Activated CD4-positive, alpha-beta T cell treated with anti-CD3 and anti-CD28 coated beads, Interleukin-2, amount 10 ng/mL, durations not matched to agents 24 days and 14 days (primary cell): ENCODE results near the gene KLF6. TPM values are rescaled to one million over a fixed set of nuclear protein-coding genes. Genes with fewer than 3 reads are reported as not detected.

Experiments
- DNase-seq: peaks from one replicate; pipeline ENCODE4 v3.0.0; 2022
- H3K27ac Mint-ChIP-seq: one replicate; pipeline ENCODE4 v1.8.0; 2022; ENCODE audit warnings: mild to moderate bottlenecking, mixed read lengths
- H3K27me3 Mint-ChIP-seq: one replicate; pipeline ENCODE4 v1.8.0; 2022; ENCODE audit warnings: mixed read lengths
- H3K36me3 Mint-ChIP-seq: one replicate; pipeline ENCODE4 v1.8.0; 2022; ENCODE audit warnings: low read depth, mild to moderate bottlenecking, mixed read lengths
- H3K4me1 Mint-ChIP-seq: one replicate; pipeline ENCODE4 v1.8.0; 2021; ENCODE audit warnings: mixed read lengths
- H3K4me3 Mint-ChIP-seq: one replicate; pipeline ENCODE4 v1.8.0; 2022; ENCODE audit warnings: mild to moderate bottlenecking, moderate library complexity, mixed read lengths
- H3K9me3 Mint-ChIP-seq: one replicate; pipeline ENCODE4 v1.8.0; 2021; ENCODE audit warnings: mixed read lengths
- intact Hi-C: fragments of 100-400 bp; cut with micrococcal nuclease; formaldehyde crosslinking; loops from one replicate; pipeline ENCODE4 v1.15.1; 2023
- total RNA-seq: library from RNA; stranded (reverse); gene quantifications from 2 replicates; pipeline ENCODE4 v1.2.3, GENCODE V29; 2022

KLF6 gene
- total RNA-seq, 1 donor from 2014 or later, result 116 TPM

DNA sequence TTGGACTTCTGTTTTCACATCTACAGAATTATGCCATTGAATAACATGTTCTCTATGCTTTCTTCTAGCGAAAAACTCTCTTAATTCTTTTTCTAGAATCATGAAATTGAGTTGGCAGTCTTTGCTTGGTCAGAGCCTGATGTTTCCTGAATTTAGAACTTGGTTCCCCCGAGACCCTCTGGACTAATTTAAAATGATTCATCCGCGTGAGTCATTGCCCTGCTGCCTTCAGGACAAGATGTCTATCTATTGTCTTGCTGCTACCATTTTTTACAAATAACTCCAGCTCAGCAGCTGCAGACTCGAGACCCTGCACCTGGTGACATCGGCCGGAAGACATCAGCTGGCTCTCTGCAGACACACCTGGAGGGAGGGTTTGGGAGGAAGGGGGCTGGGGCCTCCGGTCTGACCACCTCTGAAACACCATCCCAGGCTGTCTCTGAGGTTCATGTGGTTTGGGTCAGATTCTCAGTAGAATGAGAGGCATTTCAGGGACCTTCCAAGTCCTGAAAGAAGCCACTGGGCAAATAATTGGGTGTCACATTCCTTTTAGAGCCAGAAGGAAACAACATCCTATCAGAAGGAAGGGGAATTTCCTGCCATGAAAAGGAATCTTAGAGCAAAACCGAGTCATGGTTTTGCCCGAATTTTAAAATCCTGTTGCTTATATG is 20.9 kb upstream of the KLF6 start:
- H3K27me3 Mint-ChIP-seq, result no peaks in the 10 kb centered on the region
- H3K9me3 Mint-ChIP-seq, result no peaks in the 10 kb centered on the region
- peak; percentile 87 for DNase-seq
- peak overlapping the region; percentile 48 for H3K4me3 Mint-ChIP-seq
- peaks cover 64% of the 10 kb centered on the region for H3K4me1 Mint-ChIP-seq
- H3K36me3 Mint-ChIP-seq, result no peaks in the 10 kb centered on the region
- intact Hi-C loops, result loop anchor here (1.0 to 10.0 kb wide), 7 partner anchors 9 to 846 kb away; no protein-coding TSS in a partner anchor
- no peak overlapping the region for H3K27ac Mint-ChIP-seq

DNA sequence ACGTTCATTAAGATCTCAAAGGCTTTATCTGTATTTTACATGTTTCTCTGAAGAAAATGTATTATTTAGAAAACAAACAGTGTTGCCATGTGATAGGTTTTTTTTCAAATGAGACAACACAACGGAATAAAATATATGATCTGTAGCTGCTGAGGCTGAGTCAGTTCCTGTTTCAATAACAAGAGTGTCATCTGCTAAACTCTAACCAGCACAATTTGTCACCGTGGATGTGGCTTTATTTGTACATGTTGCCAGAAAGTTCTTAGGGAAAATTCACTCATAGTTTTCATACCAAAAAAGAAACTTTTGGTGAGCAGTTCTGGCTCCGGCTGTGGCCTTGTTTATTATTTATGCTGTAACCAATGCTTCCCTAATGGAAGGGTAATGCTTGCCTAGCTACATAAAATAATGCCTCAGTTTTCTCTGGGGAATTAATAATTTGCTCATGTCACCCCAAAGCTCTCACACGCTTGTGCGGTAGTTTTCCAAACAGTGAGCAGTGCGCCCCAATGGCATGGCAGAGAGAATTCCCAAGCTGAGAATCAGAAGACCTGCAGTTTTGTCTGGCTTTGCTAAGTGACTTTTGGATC is 20.3 kb upstream of the KLF6 start:
- intact Hi-C loops, result loop anchor here (1.0 to 10.0 kb wide), 7 partner anchors 8 to 847 kb away; no protein-coding TSS in a partner anchor
- peak; percentile 92 for DNase-seq
- Mint-ChIP-seq H3K27ac (no peak overlapping the region), H3K9me3 (no peaks in the 10 kb centered on the region), H3K4me1 (peaks cover 66% of the 10 kb centered on the region), H3K4me3 (peak overlapping the region; percentile 48), H3K36me3 (no peaks in the 10 kb centered on the region), H3K27me3 (no peaks in the 10 kb centered on the region)

DNA sequence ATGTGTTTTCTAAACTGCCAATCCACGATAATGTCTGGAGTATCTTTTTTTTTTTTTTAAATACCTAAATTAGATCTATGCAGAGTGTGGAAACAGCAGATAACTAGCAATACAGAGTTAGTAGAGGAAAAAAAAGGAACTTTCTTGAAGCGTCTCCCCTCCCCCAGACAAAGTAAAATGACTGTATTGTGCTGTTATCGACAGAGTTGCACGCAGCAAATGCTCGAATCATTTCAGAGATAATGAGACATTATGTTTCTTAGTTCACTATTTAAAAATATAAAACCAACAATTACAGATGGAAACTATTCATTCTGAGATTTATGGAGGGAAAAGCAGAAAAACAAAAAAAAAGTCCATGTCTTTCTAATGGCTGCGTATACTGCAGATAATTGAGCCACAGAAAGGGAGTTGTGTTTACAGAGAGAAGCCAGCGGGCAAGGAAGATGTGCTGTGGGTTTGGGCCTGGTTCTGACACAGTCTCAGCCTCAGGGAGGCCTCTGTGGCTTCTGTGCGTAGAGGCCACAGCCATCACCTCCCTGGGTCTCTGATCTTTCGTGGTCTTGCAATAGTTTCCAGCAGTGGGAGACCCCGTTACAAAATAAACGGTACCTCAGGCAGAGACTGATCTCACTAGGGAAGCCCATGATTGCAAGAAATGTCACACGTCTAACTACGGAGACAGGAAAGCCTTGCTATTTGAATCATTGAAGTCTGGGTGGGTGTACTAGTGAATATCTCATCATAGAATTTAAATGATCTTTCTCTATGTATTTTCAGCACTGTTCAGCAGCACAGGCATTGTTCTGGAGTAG is 19.1 kb upstream of the KLF6 start:
- Mint-ChIP-seq H3K4me3 (peak overlapping the region; percentile 77), H3K9me3 (peaks cover 9% of the 10 kb centered on the region), H3K27me3 (no peaks in the 10 kb centered on the region), H3K4me1 (peaks cover 68% of the 10 kb centered on the region), H3K36me3 (no peaks in the 10 kb centered on the region), H3K27ac (no peak overlapping the region)
- peak; percentile 90 for DNase-seq
- intact Hi-C loops, result loop anchor here (1.0 to 10.0 kb wide), 7 partner anchors 19 to 541 kb away; partner anchors contain the start of gene KLF6

DNA sequence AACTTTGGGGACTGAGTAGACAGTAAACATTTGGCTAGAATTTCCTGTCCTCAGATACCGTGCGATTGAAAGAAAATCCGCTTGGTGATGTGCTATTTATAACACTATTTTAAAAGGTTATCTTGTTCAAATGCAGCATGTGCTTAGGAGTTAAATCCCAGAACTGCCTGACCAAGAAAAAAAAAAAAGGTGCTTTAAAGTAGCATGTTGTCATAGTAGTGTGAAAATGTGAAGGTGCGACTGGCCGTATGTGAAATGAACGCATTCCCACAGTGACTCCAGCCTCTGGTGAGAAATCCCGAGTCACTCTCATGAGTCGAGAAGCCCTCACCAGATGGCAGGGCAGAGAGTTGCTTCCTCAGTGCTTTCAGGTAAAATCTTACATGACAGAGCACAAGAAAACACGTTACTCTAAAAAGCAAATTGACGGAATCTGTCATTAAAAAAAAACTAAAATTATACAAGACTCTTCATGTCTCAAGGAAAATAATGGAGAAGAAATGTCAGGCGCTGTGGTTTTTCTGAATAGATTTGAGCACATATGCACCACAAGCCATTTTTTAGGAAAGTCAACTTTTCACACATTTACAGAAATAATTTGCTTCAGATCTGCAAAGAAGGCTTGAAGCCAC is 18.4 kb upstream of the KLF6 start:
- intact Hi-C loops, result loop anchor here (10.0 kb wide), 2 partner anchors 441 to 541 kb away; no protein-coding TSS in a partner anchor
- DNase-seq, result peak; percentile 71
- Mint-ChIP-seq H3K27me3 (no peaks in the 10 kb centered on the region), H3K4me3 (peak overlapping the region; percentile 77), H3K36me3 (no peaks in the 10 kb centered on the region), H3K9me3 (peaks cover 12% of the 10 kb centered on the region), H3K4me1 (peaks cover 68% of the 10 kb centered on the region), H3K27ac (no peak overlapping the region)

DNA sequence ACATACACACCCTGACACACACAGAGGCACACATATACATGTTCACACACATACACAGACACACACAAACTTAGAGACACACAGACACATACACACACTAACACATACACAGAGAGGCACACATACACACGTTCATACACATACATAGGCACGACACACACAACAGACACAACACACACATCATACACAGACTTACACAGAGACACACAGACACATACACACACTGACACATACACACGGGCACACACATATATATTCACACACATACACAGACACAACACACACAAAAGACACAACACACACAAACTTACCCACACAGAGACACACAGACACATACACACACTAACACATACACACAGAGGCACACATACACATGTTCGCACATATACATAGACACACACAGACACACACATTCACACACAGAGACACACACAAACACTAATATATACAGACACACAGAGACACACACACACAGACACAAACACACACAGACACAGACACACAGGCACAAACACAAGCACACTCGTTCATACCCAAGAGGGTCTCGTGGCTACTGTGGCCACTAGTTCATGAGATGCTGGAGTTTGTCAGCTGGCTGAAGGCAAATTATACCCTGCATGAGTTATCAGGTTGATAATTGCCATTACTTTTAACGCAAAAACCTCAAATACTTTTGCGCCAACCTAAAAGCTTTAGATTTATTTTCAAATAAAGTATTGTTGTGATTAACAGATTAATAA is 17.7 kb upstream of the KLF6 start:
- intact Hi-C loops, result loop anchor here (10.0 kb wide), 2 partner anchors 442 to 542 kb away; no protein-coding TSS in a partner anchor
- Mint-ChIP-seq H3K9me3 (peaks cover 14% of the 10 kb centered on the region), H3K4me1 (peaks cover 70% of the 10 kb centered on the region), H3K4me3 (no peak overlapping the region), H3K27ac (no peak overlapping the region), H3K36me3 (peaks cover 2% of the 10 kb centered on the region), H3K27me3 (no peaks in the 10 kb centered on the region)
- DNase-seq, result no peak

DNA sequence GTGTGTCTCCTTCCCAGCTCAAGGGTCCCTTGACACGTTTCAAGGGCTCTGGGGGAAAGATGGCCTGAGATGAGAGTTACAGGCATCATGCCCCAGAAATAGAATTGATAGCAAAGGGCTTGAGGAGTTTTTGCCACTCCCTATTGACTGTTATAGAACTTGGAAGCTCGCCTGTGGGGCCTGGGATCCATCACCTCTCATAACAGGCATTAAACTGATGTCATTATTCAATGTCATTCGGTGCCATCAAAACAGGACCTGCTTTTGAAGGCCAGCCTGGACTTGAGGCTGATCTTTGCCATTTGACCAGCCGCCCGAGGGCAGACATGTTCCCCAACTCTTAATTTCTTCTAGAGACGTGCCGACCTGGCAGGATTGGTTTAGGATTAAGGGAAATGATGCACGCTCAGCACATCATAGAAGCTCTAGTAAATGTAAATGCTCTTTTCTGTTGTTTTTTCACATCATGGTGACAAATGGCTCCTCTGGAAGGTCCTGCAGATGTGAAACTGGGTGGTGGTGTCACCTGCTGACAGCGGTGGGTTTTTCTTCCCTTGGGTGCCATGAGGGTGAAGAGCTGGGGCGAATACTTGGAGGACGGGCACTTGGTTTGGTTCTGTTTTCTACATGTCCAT is 16.7 kb upstream of the KLF6 start:
- H3K36me3 Mint-ChIP-seq, result peaks cover 2% of the 10 kb centered on the region
- H3K27ac Mint-ChIP-seq, result no peak overlapping the region
- intact Hi-C loops, result loop anchor here (10.0 kb wide), 2 partner anchors 443 to 543 kb away; no protein-coding TSS in a partner anchor
- DNase-seq, result no peak
- H3K4me1 Mint-ChIP-seq, result peaks cover 68% of the 10 kb centered on the region
- H3K4me3 Mint-ChIP-seq, result no peak overlapping the region
- H3K9me3 Mint-ChIP-seq, result peaks cover 17% of the 10 kb centered on the region
- no peaks in the 10 kb centered on the region for H3K27me3 Mint-ChIP-seq

DNA sequence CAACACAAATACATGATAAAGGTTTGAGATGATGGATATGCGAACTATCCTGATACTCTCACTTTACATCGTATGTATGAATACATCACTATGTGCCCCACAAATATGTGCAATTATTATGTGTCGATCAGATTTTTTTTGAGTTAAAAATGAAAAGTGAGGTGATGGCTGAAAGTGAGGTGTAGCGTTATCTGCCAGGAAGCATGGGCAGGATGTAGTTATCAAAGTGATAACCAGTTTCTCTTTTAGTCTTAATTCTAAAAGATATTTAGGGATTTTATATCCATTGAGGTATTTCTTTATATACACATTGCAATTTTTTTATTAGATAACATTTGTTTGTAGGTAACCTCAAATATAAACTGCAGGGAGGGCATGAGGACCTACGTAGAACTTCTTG is 15.6 kb upstream of the KLF6 start:
- Mint-ChIP-seq H3K9me3 (peaks cover 19% of the 10 kb centered on the region), H3K36me3 (peaks cover 2% of the 10 kb centered on the region), H3K27ac (peak overlapping the region; percentile 45), H3K4me1 (peaks cover 65% of the 10 kb centered on the region), H3K4me3 (no peak overlapping the region), H3K27me3 (no peaks in the 10 kb centered on the region)
- DNase-seq, result no peak
- intact Hi-C loops, result loop anchor here (10.0 kb wide), 2 partner anchors 444 to 544 kb away; no protein-coding TSS in a partner anchor

DNA sequence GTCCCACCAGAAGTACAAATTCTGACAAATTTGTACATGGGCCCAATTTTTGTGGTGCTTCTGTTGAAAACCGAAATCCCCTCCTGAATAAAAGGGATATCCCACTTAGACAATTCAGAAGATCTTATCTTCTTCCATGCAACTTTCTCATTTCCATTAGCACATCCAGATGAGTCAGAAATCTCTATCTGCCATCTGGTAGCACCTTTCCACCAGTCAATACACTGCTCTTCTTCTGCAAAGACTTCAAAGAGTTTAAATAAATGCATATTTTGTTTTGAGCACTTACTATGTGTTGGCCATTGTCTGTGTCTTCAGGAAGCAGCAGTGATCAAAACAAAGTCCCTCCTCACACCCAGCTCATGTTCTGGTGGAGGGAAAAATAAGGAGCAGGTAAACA is 12.7 kb upstream of the KLF6 start:
- H3K27ac Mint-ChIP-seq, result peak overlapping the region; percentile 95

DNA sequence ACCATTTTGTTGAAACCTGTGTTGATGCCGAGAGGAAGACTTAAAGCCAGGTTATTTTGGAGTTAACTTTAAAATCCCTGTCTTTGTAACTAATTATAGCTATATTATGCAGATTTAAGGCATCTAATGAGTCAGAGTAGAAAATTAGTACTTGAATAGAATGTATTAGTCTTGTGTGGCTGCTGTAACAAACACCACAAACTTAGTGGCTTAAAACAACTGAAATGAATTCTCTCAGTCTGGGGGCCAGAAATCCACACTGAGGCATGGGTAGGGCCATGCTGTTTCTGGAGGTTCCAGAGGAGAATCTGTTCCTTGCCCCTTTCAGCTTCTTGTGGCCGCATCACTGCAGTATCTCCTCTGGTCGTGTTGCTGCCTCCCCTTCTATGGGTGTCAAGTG is 8.5 kb upstream of the KLF6 start:
- Mint-ChIP-seq H3K4me1 (peaks cover 39% of the 10 kb centered on the region), H3K27ac (peak overlapping the region; percentile 44), H3K9me3 (peaks cover 36% of the 10 kb centered on the region), H3K36me3 (peaks cover 22% of the 10 kb centered on the region), H3K4me3 (no peak overlapping the region), H3K27me3 (no peaks in the 10 kb centered on the region)
- intact Hi-C loops, result no loop called here
- DNase-seq, result no peak

More for the DNA sequence above, 12.7 kb upstream of the KLF6 start:
- peak overlapping the region; percentile 40 for H3K4me3 Mint-ChIP-seq
- peaks cover 7% of the 10 kb centered on the region for H3K36me3 Mint-ChIP-seq
- H3K4me1 Mint-ChIP-seq, result peaks cover 45% of the 10 kb centered on the region
- intact Hi-C loops, result loop anchor here (1.0 to 5.0 kb wide), 3 partner anchors 8 to 235 kb away; partner anchors contain the start of gene KLF6
- peaks cover 30% of the 10 kb centered on the region for H3K9me3 Mint-ChIP-seq
- no peak for DNase-seq
- H3K27me3 Mint-ChIP-seq, result no peaks in the 10 kb centered on the region

DNA sequence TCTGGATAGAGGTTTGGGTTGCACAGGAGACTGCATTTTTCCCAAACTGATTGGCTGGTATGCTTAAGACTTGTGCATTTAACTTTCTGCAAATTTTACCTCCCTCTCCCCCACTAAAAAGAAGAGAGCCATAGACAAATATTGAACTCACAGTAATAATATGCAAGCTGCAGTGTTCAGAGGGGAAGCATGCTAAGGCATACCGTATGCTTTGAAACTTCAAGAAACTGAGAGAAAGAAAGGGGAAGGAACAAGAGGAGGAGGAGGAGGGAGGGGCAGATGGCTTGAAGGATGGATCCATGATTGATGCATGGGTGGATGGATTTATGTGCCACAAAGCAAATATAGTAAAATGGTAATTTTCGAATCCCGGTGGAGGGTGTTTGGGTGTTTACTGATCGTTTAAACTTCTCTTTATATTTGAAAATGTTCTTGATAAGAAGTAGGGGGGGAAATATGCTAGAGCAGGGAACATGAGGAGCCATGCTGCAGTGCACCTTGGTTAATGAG is 7.8 kb upstream of the KLF6 start:
- Mint-ChIP-seq H3K27ac (peak overlapping the region; percentile 64), H3K9me3 (peaks cover 36% of the 10 kb centered on the region), H3K4me1 (peaks cover 35% of the 10 kb centered on the region), H3K27me3 (no peaks in the 10 kb centered on the region), H3K36me3 (peaks cover 21% of the 10 kb centered on the region), H3K4me3 (no peak overlapping the region)
- no peak for DNase-seq
- intact Hi-C loops, result no loop called here

DNA sequence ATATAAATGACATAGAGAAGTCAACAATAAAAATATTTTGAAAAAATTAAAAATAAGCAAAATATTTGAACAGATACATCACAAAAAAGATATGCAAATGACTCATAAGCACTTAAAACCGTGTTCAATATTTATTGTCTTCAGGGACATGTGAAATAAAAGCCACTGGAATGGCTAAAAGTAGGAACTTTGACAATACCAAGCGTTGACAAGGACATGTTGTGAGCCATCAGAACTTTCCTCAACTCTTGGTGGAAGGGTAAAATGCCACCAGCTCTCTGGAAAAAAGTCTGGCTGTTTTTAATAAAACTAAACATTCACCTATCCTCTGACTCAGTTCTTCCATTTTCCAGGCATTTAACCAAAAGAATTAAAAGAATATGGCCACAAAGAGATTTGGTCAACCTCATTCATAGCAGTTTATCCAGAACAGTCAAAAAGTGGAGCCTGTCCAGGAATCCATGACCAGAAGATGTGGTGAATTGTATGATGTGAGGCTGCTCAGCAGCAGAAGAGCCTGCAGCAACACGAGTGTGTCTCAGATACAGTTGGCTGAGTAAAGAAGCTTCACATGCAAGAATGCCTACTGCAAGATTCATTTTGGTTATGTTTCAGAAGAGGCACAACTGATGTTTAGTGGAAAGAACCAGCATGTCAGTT is 7.1 kb upstream of the KLF6 start:
- Mint-ChIP-seq H3K4me1 (peaks cover 36% of the 10 kb centered on the region), H3K27ac (peak overlapping the region; percentile 64)

DNA sequence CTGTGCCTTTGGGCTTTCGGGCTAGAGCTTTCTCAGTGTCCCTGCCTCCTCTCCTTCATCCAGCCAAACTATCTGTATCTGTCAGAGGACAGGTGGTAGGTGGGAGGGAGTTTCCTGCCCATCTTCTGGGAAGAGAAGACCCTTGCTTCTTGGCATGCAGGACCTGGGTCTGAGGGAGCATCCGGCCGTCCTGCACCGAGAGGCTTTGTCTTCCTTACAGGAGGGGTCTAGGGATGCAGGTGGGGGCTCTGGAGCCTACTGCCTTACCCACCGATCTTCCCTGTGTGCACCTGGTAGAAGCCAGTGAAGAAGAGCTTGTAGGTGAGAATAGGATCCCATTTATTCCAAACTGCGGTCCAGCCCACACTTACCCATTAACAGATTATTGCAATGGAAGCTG is 5.8 kb upstream of the KLF6 start:
- Mint-ChIP-seq H3K36me3 (peaks cover 21% of the 10 kb centered on the region), H3K4me3 (no peak overlapping the region), H3K27ac (no peak overlapping the region), H3K9me3 (peaks cover 31% of the 10 kb centered on the region), H3K27me3 (no peaks in the 10 kb centered on the region), H3K4me1 (peaks cover 37% of the 10 kb centered on the region)
- intact Hi-C loops, result no loop called here
- no peak for DNase-seq

More for the DNA sequence above, 7.1 kb upstream of the KLF6 start:
- no peak overlapping the region for H3K4me3 Mint-ChIP-seq
- peaks cover 36% of the 10 kb centered on the region for H3K9me3 Mint-ChIP-seq
- H3K27me3 Mint-ChIP-seq, result no peaks in the 10 kb centered on the region
- peaks cover 21% of the 10 kb centered on the region for H3K36me3 Mint-ChIP-seq
- no peak for DNase-seq
- intact Hi-C loops, result no loop called here
